ENCODE measurements around the gene PHTF1. TPM values are rescaled to one million over a fixed set of nuclear protein-coding genes. Genes with fewer than 3 reads are reported as not detected.
A peak's percentile ranks its signal among the peaks of the same experiment; 100 is the strongest.

PHTF1 gene
- total and polyA plus RNA-seq, 4 donors: 9.5 to 29.7 (median 19.5) TPM

DNA sequence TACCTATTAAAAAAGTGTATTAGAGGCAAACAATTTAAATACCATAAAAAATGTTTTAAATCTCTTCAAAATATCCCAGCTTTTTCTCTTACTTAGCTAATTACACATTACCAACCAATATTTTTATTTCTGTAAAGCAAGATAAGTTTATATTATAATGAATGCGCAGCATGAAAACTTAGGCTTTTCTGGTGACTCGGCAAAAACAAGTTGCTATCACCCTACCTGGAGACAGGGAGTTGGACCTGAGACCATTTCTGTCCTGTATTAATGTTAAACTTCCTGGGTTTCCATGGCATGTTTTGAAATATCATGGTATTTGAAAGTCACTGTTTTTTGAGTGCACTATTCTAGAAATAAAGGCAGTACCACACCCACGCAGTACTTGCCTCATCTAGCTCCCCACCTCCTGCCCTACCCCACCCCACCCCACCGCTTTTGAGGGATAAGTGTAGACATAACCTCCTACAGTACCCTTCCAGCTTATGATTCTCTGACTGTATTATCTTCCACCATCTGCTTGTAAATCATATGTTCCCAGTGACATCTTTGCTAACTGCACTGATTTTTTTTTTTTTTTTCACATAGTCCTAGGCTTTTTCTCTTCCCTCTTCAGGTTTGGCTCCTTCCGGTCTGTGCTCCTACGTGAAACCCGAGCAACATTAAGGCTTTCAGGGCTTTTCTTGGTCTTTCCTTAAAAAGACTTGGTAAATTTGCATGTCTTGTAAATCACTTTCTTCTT lies 77.5 kb downstream of the PHTF1 start:
- 93 to 94% methylated on average over 7 of the region's 7 CpGs for WGBS, 2 donors
- no peak overlapping the region for H3K4me3 ChIP-seq
- no peak overlapping the region for H3K9ac ChIP-seq (ENCODE audit: insufficient read depth in 1 of 2, low read length in 2 of 2)
- no peaks in the 10 kb centered on the region for H3K9me3 ChIP-seq (ENCODE audit: control insufficient read depth in 4 of 4, insufficient read depth in 3 of 4, low read length in 3 of 4)
- TF ChIP-seq, protein P1, sequence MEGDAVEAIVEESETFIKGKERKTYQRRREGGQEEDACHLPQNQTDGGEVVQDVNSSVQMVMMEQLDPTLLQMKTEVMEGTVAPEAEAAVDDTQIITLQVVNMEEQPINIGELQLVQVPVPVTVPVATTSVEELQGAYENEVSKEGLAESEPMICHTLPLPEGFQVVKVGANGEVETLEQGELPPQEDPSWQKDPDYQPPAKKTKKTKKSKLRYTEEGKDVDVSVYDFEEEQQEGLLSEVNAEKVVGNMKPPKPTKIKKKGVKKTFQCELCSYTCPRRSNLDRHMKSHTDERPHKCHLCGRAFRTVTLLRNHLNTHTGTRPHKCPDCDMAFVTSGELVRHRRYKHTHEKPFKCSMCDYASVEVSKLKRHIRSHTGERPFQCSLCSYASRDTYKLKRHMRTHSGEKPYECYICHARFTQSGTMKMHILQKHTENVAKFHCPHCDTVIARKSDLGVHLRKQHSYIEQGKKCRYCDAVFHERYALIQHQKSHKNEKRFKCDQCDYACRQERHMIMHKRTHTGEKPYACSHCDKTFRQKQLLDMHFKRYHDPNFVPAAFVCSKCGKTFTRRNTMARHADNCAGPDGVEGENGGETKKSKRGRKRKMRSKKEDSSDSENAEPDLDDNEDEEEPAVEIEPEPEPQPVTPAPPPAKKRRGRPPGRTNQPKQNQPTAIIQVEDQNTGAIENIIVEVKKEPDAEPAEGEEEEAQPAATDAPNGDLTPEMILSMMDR (IDR thresholded peaks at IDR 0.05; ENCODE audit: control extremely low read depth, extremely low read depth): no peak
- H3K4me1 ChIP-seq (ENCODE audit: control insufficient read depth in 5 of 5, insufficient read depth in 5 of 5, low read length in 5 of 5): peaks cover 0 to 14% (median 0%) of the 10 kb centered on the region in 5 donors
- no peak for ATAC-seq (ENCODE audit: insufficient read depth, low FRiP score)
- H3K36me3 ChIP-seq (ENCODE audit: control insufficient read depth in 4 of 4, insufficient read depth in 4 of 4, low read length in 4 of 4): peaks cover 0 to 7% (median 4%) of the 10 kb centered on the region in 4 donors
- no peak overlapping the region for H3K27ac ChIP-seq (ENCODE audit: low read depth in 1 of 2, low read length in 1 of 2)
- DNase-seq: no peak
- H3K27me3 ChIP-seq (ENCODE audit: control insufficient read depth in 3 of 3, insufficient read depth in 3 of 3, low read length in 2 of 3): no peaks in the 10 kb centered on the region

DNA sequence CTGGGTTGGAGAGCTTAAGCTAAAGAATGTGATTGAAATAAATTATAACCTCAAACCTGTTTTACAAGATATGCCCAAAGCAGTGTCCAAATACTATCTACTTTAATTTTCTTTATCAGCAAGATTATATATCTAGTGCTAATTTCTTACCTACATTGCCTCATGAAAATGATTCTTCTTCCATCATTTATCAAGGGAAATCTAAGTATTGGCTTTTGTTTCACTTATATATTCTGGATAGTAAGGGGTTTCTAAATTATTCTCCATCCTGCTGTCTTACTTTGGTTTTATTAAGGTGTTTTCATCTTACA lies 81.2 kb downstream of the PHTF1 start:
- no peaks in the 10 kb centered on the region for H3K9me3 ChIP-seq (ENCODE audit: control insufficient read depth in 4 of 4, insufficient read depth in 3 of 4, low read length in 3 of 4)
- peaks cover 0 to 3% (median 0%) of the 10 kb centered on the region in 5 donors for H3K4me1 ChIP-seq (ENCODE audit: control insufficient read depth in 5 of 5, insufficient read depth in 5 of 5, low read length in 5 of 5)
- H3K4me3 ChIP-seq: no peak overlapping the region
- TF ChIP-seq, protein P1 (IDR thresholded peaks at IDR 0.05; ENCODE audit: control extremely low read depth, extremely low read depth): no peak
- DNase-seq (no peak), ATAC-seq (ENCODE audit: insufficient read depth, low FRiP score) (no peak)
- H3K27me3 ChIP-seq (ENCODE audit: control insufficient read depth in 3 of 3, insufficient read depth in 3 of 3, low read length in 2 of 3): no peaks in the 10 kb centered on the region
- no peak overlapping the region for H3K27ac ChIP-seq (ENCODE audit: low read depth in 1 of 2, low read length in 1 of 2)
- H3K9ac ChIP-seq (ENCODE audit: insufficient read depth in 1 of 2, low read length in 2 of 2): no peak overlapping the region
- H3K36me3 ChIP-seq (ENCODE audit: control insufficient read depth in 4 of 4, insufficient read depth in 4 of 4, low read length in 4 of 4): peaks cover 0 to 8% (median 4%) of the 10 kb centered on the region in 4 donors

DNA sequence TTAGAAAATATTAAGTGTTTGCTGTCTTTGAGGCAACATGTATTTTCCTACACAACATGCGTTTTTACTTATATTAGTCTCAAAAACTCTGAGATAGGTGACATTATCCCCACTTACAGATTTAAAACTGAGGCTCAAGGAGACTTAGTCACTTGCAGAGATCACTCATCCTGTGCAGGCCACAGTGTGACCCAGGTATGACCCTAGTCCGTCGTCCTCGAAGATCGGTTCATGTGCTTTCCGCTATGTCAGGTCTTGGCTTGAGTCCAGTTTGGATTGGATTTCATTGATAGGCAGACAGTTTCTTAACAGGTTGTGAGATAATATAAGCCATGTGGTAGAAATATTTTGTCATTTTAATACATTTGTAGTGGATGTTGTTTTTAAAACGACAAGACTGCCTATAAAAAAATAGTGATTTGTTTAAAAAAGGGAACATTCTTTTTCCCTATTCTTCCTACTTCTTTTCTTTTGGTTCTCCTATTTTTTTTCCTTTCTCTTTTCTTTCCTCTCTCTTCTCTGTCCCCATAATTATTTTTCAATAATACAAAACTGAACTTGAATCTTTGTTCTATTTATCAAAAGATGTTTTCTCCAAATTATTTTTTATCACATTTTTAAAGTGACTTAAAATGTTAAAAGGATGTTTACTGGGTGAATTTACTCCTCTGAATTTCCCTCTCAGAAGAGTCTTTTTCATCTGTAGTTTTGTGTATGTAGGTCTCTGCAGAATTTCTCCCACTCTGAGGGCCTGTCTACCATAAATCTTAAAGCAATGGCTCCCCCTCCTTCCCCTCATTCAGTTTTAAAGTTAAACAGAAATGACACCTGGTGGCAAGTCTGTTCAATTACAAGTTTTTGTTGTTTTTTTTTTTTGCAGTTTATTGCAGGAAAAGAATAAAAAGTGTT lies 81.8 kb downstream of the PHTF1 start:
- Histone ChIP-seq H3K9me3 (ENCODE audit: control insufficient read depth in 4 of 4, insufficient read depth in 3 of 4, low read length in 3 of 4) (no peaks in the 10 kb centered on the region), H3K36me3 (ENCODE audit: control insufficient read depth in 4 of 4, insufficient read depth in 4 of 4, low read length in 4 of 4) (peaks cover 0 to 6% (median 1%) of the 10 kb centered on the region in 4 donors), H3K27me3 (ENCODE audit: control insufficient read depth in 3 of 3, insufficient read depth in 3 of 3, low read length in 2 of 3) (no peaks in the 10 kb centered on the region), H3K27ac (ENCODE audit: low read depth in 1 of 2, low read length in 1 of 2) (no peak overlapping the region), H3K4me3 (no peak overlapping the region), H3K4me1 (ENCODE audit: control insufficient read depth in 5 of 5, insufficient read depth in 5 of 5, low read length in 5 of 5) (peaks cover 0 to 3% (median 0%) of the 10 kb centered on the region in 5 donors), H3K9ac (ENCODE audit: insufficient read depth in 1 of 2, low read length in 2 of 2) (no peak overlapping the region)
- ATAC-seq (ENCODE audit: insufficient read depth, low FRiP score): peak; percentile 43
- TF ChIP-seq, protein P1 (IDR thresholded peaks at IDR 0.05; ENCODE audit: control extremely low read depth, extremely low read depth): peak; percentile 26
- peak; percentile 16 to 78 (median 68) for DNase-seq
- WGBS, 2 donors: 50 to 77% methylated on average over 7 of the region's 7 CpGs

Measured in lung (tissue), 12 donors.